ENCODE data around the gene SLC25A51.

DNA sequence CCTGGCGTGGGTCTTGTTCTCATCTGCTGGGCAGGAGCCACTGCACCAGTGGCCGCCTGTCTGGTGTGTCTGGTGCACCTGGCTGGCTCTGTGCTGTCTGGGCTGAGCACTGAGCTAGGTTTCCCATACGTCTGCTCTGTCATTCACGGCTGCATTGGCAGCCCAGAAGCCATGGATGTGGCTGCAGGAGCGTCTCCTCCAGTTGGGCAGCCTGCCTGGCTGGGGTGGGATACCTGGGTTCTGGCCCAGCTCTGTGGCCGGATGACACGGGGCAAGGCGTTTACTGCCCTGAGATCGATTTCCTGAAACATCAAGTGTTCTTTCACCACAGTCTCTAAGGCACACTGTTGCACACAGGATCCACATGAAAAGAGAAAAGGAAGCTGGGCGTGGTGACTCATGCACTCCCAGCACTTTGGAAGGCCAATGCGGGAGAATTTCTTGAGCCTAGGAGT lies 25.5 kb upstream of the SLC25A51 start:
- TF ChIP-seq, protein P1, sequence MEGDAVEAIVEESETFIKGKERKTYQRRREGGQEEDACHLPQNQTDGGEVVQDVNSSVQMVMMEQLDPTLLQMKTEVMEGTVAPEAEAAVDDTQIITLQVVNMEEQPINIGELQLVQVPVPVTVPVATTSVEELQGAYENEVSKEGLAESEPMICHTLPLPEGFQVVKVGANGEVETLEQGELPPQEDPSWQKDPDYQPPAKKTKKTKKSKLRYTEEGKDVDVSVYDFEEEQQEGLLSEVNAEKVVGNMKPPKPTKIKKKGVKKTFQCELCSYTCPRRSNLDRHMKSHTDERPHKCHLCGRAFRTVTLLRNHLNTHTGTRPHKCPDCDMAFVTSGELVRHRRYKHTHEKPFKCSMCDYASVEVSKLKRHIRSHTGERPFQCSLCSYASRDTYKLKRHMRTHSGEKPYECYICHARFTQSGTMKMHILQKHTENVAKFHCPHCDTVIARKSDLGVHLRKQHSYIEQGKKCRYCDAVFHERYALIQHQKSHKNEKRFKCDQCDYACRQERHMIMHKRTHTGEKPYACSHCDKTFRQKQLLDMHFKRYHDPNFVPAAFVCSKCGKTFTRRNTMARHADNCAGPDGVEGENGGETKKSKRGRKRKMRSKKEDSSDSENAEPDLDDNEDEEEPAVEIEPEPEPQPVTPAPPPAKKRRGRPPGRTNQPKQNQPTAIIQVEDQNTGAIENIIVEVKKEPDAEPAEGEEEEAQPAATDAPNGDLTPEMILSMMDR (IDR thresholded peaks at IDR 0.05; ENCODE audit: poor library complexity) = no peak
- no peak for TF ChIP-seq EZH2phosphoT487 (IDR thresholded peaks at IDR 0.05; ENCODE audit: low read depth, severe bottlenecking, unreplicated experiment)
